Stomach (tissue), 4 donors: Measurements from ENCODE around the gene RNF32.

Source experiments
- EP300 ChIP-seq: sonication (generic); formaldehyde crosslinking; IDR thresholded peaks from one replicate; pipeline ENCODE4 v1.6.1; 2017; ENCODE audit warnings: antibody characterized with exemption
- POLR2A ChIP-seq, 4 donors: fragments of 450-650 bp; IDR thresholded peaks; one replicate each; pipeline ENCODE4 v1.6.1; 2016; ENCODE audit warnings: antibody characterized with exemption in 4 of 4, control low read depth in 2 of 4, mild to moderate bottlenecking in 1 of 4, moderate library complexity in 1 of 4
- TF ChIP-seq, protein P1 (sequence below), 7 experiments: fragments of 450-650 bp in 4 of 7; fragments of 200-600 bp in 3 of 7; sonication (generic) in 3 of 7; IDR thresholded peaks; one replicate each; pipeline ENCODE4 v1.5.1; 2016 to 2019; ENCODE audit warnings: antibody characterized with exemption in 7 of 7, control low read depth in 2 of 7, mild to moderate bottlenecking in 1 of 7

DNA sequence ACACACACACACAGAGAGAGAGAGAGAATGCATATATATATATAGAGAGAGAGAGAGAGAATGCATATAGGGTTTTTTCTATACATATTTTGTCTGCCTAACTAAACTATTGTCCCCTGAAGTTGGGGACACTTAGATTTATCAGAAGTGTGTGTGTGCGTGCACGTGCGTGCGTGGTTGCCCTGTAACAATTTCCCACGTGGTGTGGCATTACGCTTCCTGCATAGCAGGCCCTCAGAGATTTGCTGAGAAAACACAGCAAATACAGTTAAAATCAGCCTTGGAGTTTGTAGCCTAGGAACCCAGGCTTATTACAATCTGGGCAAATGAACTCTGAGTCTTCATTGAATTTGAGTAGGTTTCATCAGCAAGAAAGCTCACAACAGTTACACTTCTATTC is 14.7 kb downstream of the RNF32 start:
- TF ChIP-seq POLR2A (IDR thresholded peaks at IDR 0.05) (no peak), EP300 (no peak)
- TF ChIP-seq, protein P1, sequence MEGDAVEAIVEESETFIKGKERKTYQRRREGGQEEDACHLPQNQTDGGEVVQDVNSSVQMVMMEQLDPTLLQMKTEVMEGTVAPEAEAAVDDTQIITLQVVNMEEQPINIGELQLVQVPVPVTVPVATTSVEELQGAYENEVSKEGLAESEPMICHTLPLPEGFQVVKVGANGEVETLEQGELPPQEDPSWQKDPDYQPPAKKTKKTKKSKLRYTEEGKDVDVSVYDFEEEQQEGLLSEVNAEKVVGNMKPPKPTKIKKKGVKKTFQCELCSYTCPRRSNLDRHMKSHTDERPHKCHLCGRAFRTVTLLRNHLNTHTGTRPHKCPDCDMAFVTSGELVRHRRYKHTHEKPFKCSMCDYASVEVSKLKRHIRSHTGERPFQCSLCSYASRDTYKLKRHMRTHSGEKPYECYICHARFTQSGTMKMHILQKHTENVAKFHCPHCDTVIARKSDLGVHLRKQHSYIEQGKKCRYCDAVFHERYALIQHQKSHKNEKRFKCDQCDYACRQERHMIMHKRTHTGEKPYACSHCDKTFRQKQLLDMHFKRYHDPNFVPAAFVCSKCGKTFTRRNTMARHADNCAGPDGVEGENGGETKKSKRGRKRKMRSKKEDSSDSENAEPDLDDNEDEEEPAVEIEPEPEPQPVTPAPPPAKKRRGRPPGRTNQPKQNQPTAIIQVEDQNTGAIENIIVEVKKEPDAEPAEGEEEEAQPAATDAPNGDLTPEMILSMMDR (IDR thresholded peaks at IDR 0.05): no peak
